ENCODE measurements around the gene N4BP2.
A peak's percentile ranks its signal among the peaks of the same experiment; 100 is the strongest.
"Not testable (repeated sequence)": the region's sequence is repeated elsewhere in the genome, so short reads cannot be mapped to it uniquely, and the experiment has no call there.

N4BP2 gene

DNA sequence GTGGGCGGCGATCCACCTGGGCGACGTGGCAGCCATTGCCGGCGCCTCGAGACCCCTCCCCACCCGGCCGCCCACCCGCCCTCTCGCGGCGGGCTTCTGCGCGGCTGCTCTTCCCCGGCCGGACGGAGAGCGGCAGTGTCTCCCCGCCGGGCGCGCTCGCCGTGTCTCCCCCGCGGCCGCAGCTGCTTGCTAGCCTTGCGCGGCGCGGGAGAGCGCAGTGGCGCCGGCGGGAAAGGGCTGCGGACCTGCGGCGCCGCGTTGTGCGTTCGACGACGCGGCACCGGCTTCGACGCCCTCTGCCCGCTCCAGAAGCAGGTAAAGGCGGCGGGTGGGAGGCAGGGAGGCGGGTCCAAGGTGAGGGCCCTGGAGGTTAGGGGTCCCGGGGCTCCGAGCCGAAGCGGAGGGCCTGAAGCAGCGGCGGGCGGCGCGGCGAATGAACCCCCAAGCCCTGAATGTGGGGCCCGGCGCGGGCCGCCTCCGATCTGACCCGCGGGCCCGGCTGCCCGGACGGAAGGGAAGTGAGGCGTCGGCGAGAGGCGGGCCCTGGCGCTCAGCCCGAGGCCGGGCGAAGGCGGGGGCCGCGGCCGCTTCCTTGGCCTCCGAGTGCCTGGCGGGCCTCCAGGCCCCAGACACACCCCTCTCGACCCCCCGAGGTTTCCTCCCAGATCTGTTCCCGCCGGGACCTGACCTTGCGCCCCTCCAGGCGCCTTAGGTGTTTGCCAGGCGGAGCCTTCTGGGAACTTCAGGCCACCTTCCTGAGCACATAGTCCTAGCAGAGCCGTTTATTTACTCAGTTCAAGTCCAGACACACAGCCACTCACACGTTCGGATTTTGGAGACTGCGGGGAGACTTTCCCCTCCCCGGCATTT is at the start of gene N4BP2:
N4BP2 (plus strand) TSS at position 135 of the 870 bp plus-strand sequence. CDS start 40,491 bp downstream, outside the sequence.
- TF ChIP-seq, protein P1, sequence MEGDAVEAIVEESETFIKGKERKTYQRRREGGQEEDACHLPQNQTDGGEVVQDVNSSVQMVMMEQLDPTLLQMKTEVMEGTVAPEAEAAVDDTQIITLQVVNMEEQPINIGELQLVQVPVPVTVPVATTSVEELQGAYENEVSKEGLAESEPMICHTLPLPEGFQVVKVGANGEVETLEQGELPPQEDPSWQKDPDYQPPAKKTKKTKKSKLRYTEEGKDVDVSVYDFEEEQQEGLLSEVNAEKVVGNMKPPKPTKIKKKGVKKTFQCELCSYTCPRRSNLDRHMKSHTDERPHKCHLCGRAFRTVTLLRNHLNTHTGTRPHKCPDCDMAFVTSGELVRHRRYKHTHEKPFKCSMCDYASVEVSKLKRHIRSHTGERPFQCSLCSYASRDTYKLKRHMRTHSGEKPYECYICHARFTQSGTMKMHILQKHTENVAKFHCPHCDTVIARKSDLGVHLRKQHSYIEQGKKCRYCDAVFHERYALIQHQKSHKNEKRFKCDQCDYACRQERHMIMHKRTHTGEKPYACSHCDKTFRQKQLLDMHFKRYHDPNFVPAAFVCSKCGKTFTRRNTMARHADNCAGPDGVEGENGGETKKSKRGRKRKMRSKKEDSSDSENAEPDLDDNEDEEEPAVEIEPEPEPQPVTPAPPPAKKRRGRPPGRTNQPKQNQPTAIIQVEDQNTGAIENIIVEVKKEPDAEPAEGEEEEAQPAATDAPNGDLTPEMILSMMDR (IDR thresholded peaks at IDR 0.05; ENCODE audit: low read length, missing control alignments) = peak; percentile 29
- peak; percentile 77 for DNase-seq (ENCODE audit: low read depth)
- peak within 1 kb of the TSS; percentile 67 for H3K4me3 ChIP-seq (replicated peaks; ENCODE audit: low read depth, low read length)

DNA sequence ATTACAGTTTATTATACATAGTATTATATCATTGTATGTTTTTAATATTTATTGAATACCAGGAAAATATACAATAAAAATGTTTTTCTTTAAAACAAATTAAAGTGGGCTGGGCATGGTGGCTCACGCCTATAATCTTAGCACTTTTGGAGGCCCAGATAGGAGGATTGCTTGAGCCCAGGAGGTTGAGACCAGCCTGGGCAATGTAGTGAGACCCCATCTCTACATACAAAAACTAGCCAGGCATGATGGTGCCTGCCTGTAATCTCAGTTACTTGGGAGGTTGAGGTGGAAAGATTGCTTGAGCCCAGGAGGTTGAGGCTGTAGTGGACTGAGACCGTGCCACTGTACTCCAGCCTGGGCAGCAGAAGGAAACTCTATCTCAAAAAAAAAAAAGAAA is 40.6 kb upstream of the N4BP2 start:
- TF ChIP-seq, protein P1 (IDR thresholded peaks at IDR 0.05; ENCODE audit: low read length, missing control alignments) = no peak
- DNase-seq (ENCODE audit: low read depth) = no peak

GRCh38 chr4:40020221-40020620 is 36.4 kb upstream of the N4BP2 start:
- no peak overlapping the region for H3K4me3 ChIP-seq (replicated peaks; ENCODE audit: low read depth, low read length)
- TF ChIP-seq, protein P1 (IDR thresholded peaks at IDR 0.05; ENCODE audit: low read length, missing control alignments) = no peak
- DNase-seq (ENCODE audit: low read depth) = no peak

More for the DNA sequence above, 40.6 kb upstream of the N4BP2 start:
- H3K4me3 ChIP-seq (replicated peaks; ENCODE audit: low read depth, low read length) = no peak overlapping the region

GRCh38 chr4:40021116-40021515 is 35.5 kb upstream of the N4BP2 start:
- DNase-seq (ENCODE audit: low read depth); H3K4me3 ChIP-seq (replicated peaks; ENCODE audit: low read depth, low read length): not testable (repeated sequence)

DNA sequence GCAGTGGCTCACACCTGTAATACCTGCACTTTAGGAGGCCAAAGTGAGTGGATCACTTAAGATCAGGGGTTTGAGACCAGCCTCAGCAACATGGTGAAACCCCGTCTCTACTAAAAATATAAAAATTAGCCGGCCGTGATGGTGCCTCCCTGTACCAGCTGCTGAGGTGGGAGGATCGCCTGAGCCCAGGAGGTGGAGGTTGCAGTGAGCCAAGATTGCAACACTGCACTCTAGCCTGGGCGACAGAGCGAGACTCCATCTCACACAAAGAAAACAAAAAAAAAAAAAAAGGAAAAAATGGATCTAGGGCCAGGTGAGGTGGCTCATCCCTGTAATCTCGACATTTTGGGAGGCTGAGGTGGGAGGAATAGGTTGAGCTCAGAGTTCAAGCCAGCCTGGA is 32.6 kb upstream of the N4BP2 start:
- not testable (repeated sequence) for DNase-seq (ENCODE audit: low read depth); H3K4me3 ChIP-seq (replicated peaks; ENCODE audit: low read depth, low read length)

DNA sequence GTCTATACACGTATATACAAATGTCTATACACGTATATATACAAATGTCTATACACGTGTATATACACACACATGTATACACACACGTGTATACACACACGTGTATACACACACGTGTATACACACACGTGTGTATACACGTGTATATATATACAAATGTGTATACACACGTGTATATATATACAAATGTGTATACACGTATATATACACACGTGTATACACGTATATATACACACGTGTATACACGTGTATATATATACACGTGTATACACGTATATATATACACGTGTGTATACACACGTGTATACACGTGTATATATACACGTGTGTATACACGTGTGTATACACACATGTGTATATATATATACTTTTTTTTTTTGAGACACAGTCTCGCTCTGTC is 23.9 kb upstream of the N4BP2 start:
- no peak for DNase-seq (ENCODE audit: low read depth)
- no peak overlapping the region for H3K4me3 ChIP-seq (replicated peaks; ENCODE audit: low read depth, low read length)
- TF ChIP-seq, protein P1 (IDR thresholded peaks at IDR 0.05; ENCODE audit: low read length, missing control alignments) = no peak

DNA sequence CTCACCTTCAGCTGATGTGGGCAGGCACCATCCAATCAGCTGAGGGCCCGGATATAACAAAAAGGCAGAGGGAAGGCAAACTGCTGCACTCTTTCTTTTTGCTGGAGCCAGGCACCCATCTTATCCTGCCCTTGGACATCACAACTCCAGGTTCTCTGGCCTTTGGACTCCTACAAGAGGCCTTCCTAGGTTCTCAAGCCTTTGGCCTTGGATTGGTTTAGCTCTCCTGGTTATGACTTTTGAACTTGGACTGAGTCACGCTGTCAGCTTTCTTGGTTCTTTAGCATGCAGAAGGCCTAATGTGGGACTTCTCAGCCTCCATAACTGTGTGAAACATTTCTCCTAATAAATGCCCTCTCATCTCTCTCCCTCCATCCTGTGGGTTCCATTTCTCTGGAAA is 23.0 kb upstream of the N4BP2 start:
- TF ChIP-seq, protein P1 (IDR thresholded peaks at IDR 0.05; ENCODE audit: low read length, missing control alignments) = no peak
- no peak overlapping the region for H3K4me3 ChIP-seq (replicated peaks; ENCODE audit: low read depth, low read length)

DNA sequence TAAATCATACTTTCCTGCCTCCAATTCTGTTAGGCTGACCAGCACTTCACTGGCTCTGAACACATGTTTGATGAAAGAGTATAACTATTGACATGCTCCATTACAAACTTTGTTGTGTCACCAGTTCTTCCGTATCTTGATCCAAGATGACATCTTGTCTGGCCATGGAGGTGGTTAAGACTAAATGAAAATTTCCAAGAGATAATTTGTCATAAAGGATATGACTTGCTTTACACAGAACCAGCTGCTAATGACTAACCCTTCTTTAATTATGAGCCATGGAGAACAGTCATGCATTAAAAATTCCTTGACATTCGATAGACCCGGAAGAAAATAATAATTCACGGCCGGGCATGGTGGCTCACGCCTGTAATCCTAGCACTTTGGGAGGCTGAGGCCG is 17.7 kb upstream of the N4BP2 start:
- DNase-seq (ENCODE audit: low read depth) = no peak
- no peak overlapping the region for H3K4me3 ChIP-seq (replicated peaks; ENCODE audit: low read depth, low read length)
- TF ChIP-seq, protein P1 (IDR thresholded peaks at IDR 0.05; ENCODE audit: low read length, missing control alignments) = no peak

More for the DNA sequence above, 23.0 kb upstream of the N4BP2 start:
- DNase-seq (ENCODE audit: low read depth) = no peak
